A549 treated with DMSO at 1 μM for 4 hours (cell line): ENCODE data around the gene ACKR3. TPM values are rescaled to one million over a fixed set of nuclear protein-coding genes. Genes with fewer than 3 reads are reported as not detected.

Experiments
- total RNA-seq: library from RNA; stranded (reverse); fragments of 200-300 nt; extraction: Qiagen RNA extraction; gene quantifications from 5 replicates; pipeline ENCODE4 v1.2.3, GENCODE V29; 2022; ENCODE audit warnings: low read depth

ACKR3 gene
- total RNA-seq: 28.5 to 36.5 TPM (median 35.4 TPM) in 5 replicates

GRCh38 chr2:236569573-236569973 is at the start of gene ACKR3:
TSS of gene ACKR3 (plus strand) at chr2:236569825. CDS start at chr2:236580466, 10,641 bp downstream.

